ENCODE data around the gene ZFYVE28. TPM values are rescaled to one million over a fixed set of nuclear protein-coding genes. Genes with fewer than 3 reads are reported as not detected.
A peak's percentile ranks its signal among the peaks of the same experiment; 100 is the strongest.

ZFYVE28 gene
- total RNA-seq, 3 donors from 2014 or later (not counting 1 experiment from before 2014, with no cell fraction given): 85.4 to 107 (median 104) TPM

DNA sequence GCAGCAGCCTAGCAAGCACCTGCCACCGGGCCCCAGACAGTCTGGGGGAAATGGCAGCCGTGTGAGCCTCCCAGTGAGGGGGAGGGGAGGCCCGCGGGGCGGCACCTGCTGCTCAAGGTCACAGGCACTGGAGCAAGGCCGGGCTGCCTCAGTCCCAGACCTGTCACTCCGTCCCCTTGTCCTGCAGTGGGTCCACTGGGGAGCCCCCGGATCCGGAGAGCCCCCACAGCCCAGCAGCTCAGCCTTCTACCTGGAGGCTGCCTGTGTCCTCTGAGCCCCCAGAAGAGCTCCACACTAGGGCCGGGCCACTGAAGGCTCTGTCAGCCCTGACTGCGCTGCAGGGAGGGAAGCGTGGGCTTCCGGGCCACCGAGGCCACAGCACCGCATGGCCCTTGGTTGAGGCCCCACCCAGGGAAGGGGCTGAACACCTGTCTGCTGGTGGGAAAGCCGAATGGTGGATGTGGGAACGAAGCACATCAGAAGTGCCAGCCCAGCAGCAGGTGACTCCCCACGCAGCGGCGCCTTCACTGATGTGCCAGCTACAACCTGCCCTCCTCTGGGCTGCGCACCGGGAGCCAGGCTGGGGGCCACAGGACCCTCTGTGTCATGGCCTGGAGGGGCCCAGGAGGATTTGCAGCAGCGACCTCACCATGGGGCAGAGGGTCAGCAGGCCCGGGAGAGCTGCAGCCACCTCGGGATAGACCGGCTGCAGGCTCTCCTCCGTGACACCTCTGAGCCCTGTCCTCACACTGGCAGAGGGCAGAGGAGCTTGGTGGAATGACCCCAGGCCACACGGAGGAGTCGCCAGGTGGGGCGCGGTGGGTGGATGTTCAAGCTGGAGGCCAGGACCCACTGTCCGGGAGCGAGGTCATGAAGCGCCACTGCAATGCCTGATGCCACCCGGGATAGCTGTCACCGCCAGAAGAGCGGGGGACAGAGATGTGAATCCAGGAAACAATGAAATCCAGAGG lies 121.5 kb downstream of the ZFYVE28 start:
- Mint-ChIP-seq H3K27ac (peak overlapping the region in 1 of 2 donors; percentile 65), H3K36me3 (peaks cover 5% of the 10 kb centered on the region), H3K4me3 (no peak overlapping the region), H3K9me3 (no peaks in the 10 kb centered on the region), H3K4me1 (peaks cover 6 to 20% of the 10 kb centered on the region in 2 donors), H3K27me3 (ENCODE audit: low read depth in 2 of 2) (no peaks in the 10 kb centered on the region)
- WGBS (ENCODE audit: insufficient coverage): 87% methylated on average over 37 of the region's 37 CpGs
- H3K27ac ChIP-seq (ENCODE audit: low read length): no peak overlapping the region
- no peaks in the 10 kb centered on the region for H3K9me3 ChIP-seq (ENCODE audit: control insufficient read depth, insufficient read depth, low read length)
- no peaks in the 10 kb centered on the region for H3K27me3 ChIP-seq (ENCODE audit: control insufficient read depth, insufficient read depth, low read length)
- TF ChIP-seq, protein P1, sequence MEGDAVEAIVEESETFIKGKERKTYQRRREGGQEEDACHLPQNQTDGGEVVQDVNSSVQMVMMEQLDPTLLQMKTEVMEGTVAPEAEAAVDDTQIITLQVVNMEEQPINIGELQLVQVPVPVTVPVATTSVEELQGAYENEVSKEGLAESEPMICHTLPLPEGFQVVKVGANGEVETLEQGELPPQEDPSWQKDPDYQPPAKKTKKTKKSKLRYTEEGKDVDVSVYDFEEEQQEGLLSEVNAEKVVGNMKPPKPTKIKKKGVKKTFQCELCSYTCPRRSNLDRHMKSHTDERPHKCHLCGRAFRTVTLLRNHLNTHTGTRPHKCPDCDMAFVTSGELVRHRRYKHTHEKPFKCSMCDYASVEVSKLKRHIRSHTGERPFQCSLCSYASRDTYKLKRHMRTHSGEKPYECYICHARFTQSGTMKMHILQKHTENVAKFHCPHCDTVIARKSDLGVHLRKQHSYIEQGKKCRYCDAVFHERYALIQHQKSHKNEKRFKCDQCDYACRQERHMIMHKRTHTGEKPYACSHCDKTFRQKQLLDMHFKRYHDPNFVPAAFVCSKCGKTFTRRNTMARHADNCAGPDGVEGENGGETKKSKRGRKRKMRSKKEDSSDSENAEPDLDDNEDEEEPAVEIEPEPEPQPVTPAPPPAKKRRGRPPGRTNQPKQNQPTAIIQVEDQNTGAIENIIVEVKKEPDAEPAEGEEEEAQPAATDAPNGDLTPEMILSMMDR (IDR thresholded peaks at IDR 0.05): no peak
- H3K4me1 ChIP-seq (ENCODE audit: control insufficient read depth, insufficient read depth, low read length): peaks cover 8% of the 10 kb centered on the region
- no peaks in the 10 kb centered on the region for H3K36me3 ChIP-seq (ENCODE audit: control insufficient read depth, insufficient read depth, low read length)
- intact Hi-C loops (cut with micrococcal nuclease): no loop called here
- ATAC-seq: no peak
- DNase-seq: peak in 1 of 2 donors; percentile 53
- no peak overlapping the region for H3K4me3 ChIP-seq (ENCODE audit: low read length)

DNA sequence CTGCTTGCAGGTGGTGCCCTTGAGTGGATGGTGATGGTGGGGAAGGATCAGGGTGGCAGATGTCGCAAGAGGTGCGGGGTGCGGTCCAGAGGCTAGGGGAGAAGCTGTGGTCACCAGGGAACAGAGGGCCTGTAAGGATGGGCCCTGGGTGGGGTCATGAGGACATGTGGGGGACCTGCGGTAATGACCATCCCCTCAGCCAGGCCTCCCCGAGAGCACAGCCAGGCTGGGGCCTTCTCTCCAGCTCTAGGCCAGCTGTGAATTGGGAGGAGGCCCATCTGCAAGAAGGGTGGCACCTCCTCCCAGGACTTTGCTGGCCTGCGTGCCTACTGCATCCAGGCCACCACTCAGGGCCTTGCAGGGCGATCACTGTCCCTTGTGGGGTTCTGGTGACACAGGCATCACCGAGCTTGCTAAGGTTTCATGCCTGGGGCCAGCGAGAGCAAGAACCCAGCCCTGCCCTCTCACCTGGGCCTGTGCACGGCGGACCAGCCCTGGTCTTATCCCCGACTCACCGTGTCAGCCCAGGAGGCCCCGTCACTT lies 122.5 kb downstream of the ZFYVE28 start:
- no peaks in the 10 kb centered on the region for H3K9me3 ChIP-seq (ENCODE audit: control insufficient read depth, insufficient read depth, low read length)
- Mint-ChIP-seq H3K27me3 (ENCODE audit: low read depth in 2 of 2) (no peaks in the 10 kb centered on the region), H3K9me3 (no peaks in the 10 kb centered on the region), H3K4me3 (no peak overlapping the region), H3K4me1 (peaks cover 8 to 27% of the 10 kb centered on the region in 2 donors), H3K27ac (peak overlapping the region; percentile 59 to 82), H3K36me3 (peaks cover 5% of the 10 kb centered on the region)
- H3K27me3 ChIP-seq (ENCODE audit: control insufficient read depth, insufficient read depth, low read length): no peaks in the 10 kb centered on the region
- 95% methylated on average over 14 of the region's 14 CpGs for WGBS (ENCODE audit: insufficient coverage)
- TF ChIP-seq, protein P1 (IDR thresholded peaks at IDR 0.05): no peak
- ATAC-seq (no peak), DNase-seq (no peak)
- H3K4me1 ChIP-seq (ENCODE audit: control insufficient read depth, insufficient read depth, low read length): peaks cover 18% of the 10 kb centered on the region
- H3K27ac ChIP-seq (ENCODE audit: low read length): no peak overlapping the region
- no peak overlapping the region for H3K4me3 ChIP-seq (ENCODE audit: low read length)
- intact Hi-C loops (cut with micrococcal nuclease): no loop called here
- no peaks in the 10 kb centered on the region for H3K36me3 ChIP-seq (ENCODE audit: control insufficient read depth, insufficient read depth, low read length)

DNA sequence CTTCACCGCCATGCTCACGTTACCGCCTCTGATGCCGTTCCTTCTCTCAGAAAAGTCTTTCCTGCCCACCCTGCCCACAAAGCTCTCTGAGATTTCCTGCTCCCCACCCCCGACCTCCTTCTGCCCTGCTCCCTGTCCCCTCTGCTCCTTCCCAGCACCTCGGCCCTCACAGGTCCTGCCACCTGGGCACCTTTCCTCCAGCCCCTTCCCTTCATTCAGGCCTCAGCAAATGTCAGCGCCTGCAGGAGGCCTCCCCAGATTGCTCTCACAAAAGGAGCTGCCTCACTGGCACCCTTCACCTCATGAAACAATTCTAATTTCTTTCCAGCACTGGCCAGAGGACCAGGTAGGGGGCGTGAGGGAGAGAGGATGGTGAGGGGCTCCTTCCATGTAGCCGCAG lies 122.9 kb downstream of the ZFYVE28 start:
- Histone ChIP-seq H3K9me3 (ENCODE audit: control insufficient read depth, insufficient read depth, low read length) (no peaks in the 10 kb centered on the region), H3K4me1 (ENCODE audit: control insufficient read depth, insufficient read depth, low read length) (peaks cover 22% of the 10 kb centered on the region), H3K36me3 (ENCODE audit: control insufficient read depth, insufficient read depth, low read length) (no peaks in the 10 kb centered on the region), H3K4me3 (ENCODE audit: low read length) (no peak overlapping the region), H3K27me3 (ENCODE audit: control insufficient read depth, insufficient read depth, low read length) (no peaks in the 10 kb centered on the region), H3K27ac (ENCODE audit: low read length) (no peak overlapping the region)
- H3K36me3 Mint-ChIP-seq: peaks cover 5% of the 10 kb centered on the region
- ATAC-seq (no peak), DNase-seq (peak in 1 of 2 donors; percentile 42)
- H3K27me3 Mint-ChIP-seq (ENCODE audit: low read depth in 2 of 2): no peaks in the 10 kb centered on the region
- H3K9me3 Mint-ChIP-seq: no peaks in the 10 kb centered on the region
- WGBS (ENCODE audit: insufficient coverage): 46% methylated on average over 9 of the region's 9 CpGs
- H3K27ac Mint-ChIP-seq: peak overlapping the region; percentile 59 to 82
- intact Hi-C loops (cut with micrococcal nuclease): no loop called here
- no peak overlapping the region for H3K4me3 Mint-ChIP-seq
- TF ChIP-seq, protein P1 (IDR thresholded peaks at IDR 0.05): no peak
- peaks cover 12 to 31% of the 10 kb centered on the region in 2 donors for H3K4me1 Mint-ChIP-seq

All from natural killer cell (primary cell).